Measurements from ENCODE around the gene CHPT1.
"Not testable (repeated sequence)": the region's sequence is repeated elsewhere in the genome, so short reads cannot be mapped to it uniquely, and the experiment has no call there.

The CHPT1 gene

DNA sequence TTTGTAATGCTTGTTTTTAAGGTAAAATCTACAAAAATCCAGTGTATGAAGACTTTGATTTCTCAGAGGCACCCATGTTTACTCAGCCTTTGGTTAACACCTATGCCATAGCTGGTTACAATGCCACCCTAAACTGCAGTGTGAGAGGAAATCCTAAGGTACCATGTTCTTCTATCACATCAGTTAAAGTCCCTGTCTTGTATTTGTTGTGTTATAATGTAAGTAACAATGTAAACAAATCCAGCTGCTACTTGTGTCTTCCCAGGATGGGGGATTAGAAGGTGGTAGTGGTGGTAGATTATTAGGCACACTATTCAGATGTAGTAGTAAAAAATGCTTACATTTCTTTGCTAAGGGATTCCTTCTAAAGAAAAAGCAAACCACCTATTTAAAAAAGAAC lies 19.4 kb upstream of the CHPT1 start:
- Histone ChIP-seq H3K4me3 (ENCODE audit: low read depth, low read length) (no peak overlapping the region), H3K27me3 (no peaks in the 10 kb centered on the region), H3K9me3 (no peaks in the 10 kb centered on the region), H3K4me1 (no peaks in the 10 kb centered on the region), H3K36me3 (no peaks in the 10 kb centered on the region)
- TF ChIP-seq, protein P1, sequence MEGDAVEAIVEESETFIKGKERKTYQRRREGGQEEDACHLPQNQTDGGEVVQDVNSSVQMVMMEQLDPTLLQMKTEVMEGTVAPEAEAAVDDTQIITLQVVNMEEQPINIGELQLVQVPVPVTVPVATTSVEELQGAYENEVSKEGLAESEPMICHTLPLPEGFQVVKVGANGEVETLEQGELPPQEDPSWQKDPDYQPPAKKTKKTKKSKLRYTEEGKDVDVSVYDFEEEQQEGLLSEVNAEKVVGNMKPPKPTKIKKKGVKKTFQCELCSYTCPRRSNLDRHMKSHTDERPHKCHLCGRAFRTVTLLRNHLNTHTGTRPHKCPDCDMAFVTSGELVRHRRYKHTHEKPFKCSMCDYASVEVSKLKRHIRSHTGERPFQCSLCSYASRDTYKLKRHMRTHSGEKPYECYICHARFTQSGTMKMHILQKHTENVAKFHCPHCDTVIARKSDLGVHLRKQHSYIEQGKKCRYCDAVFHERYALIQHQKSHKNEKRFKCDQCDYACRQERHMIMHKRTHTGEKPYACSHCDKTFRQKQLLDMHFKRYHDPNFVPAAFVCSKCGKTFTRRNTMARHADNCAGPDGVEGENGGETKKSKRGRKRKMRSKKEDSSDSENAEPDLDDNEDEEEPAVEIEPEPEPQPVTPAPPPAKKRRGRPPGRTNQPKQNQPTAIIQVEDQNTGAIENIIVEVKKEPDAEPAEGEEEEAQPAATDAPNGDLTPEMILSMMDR (IDR thresholded peaks at IDR 0.05; ENCODE audit: low read depth, low read length), result no peak
- no peak for DNase-seq

DNA sequence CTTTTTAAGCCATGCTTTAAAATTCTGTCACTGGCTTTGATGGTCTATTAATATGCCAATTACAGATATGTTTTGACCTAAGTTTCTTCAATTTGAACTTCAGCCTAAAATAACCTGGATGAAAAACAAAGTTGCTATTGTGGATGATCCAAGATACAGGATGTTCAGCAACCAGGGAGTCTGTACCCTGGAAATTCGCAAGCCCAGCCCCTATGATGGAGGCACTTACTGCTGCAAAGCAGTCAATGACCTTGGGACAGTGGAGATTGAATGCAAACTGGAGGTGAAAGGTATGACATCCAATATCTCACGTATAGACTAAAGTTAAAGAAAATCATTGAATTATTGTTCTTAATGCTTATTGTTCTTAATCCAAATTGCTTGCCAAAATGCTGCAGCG lies 17.2 kb upstream of the CHPT1 start:
- Histone ChIP-seq H3K36me3 (no peaks in the 10 kb centered on the region), H3K4me1 (no peaks in the 10 kb centered on the region), H3K9me3 (no peaks in the 10 kb centered on the region), H3K4me3 (ENCODE audit: low read depth, low read length) (no peak overlapping the region), H3K27me3 (no peaks in the 10 kb centered on the region)
- DNase-seq, result no peak
- TF ChIP-seq, protein P1 (IDR thresholded peaks at IDR 0.05; ENCODE audit: low read depth, low read length), result no peak

DNA sequence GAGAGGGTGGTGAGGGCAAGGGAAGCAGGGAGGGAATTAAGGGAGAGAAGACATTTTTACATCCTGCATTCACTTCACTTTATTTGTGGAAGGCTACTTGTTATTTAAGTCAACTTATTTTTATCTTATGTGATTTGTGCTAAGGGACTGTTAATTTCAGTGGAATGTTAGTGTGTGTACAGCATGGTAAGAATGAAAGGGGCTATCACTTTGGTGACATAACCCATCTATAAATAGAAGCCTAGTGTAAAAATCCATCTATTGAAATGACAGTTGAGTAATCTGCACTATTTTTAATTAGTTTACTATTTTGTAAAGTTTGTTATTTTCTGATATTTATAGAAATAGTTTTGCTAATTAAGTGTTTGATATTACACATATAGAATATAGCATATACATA lies 16.8 kb upstream of the CHPT1 start:
- Histone ChIP-seq H3K4me3 (ENCODE audit: low read depth, low read length) (no peak overlapping the region), H3K9me3 (no peaks in the 10 kb centered on the region), H3K36me3 (no peaks in the 10 kb centered on the region), H3K4me1 (no peaks in the 10 kb centered on the region), H3K27me3 (no peaks in the 10 kb centered on the region)
- no peak for DNase-seq
- TF ChIP-seq, protein P1 (IDR thresholded peaks at IDR 0.05; ENCODE audit: low read depth, low read length), result no peak

DNA sequence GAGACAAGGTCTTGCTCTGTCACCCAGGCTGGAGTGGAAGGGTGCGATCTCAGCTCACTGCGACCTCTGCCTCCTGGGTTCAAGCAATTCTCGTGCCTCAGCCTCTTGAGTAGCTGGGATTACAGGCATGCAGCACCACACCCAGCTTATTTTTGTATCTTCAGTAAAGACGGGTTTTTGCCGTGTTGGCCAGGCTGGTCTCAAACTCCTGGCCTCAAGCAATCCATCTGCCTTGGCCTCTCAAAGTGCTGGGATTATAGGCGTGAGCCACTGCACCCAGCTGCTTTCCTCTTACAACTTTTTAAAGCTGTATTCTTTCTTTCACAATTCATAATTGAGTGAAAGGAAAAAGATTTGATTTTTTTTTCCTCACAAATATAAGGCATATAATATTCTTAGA lies 15.8 kb upstream of the CHPT1 start:
- H3K9me3 ChIP-seq; H3K4me3 ChIP-seq (ENCODE audit: low read depth, low read length); DNase-seq; H3K27me3 ChIP-seq; H3K4me1 ChIP-seq; H3K36me3 ChIP-seq: not testable (repeated sequence)

DNA sequence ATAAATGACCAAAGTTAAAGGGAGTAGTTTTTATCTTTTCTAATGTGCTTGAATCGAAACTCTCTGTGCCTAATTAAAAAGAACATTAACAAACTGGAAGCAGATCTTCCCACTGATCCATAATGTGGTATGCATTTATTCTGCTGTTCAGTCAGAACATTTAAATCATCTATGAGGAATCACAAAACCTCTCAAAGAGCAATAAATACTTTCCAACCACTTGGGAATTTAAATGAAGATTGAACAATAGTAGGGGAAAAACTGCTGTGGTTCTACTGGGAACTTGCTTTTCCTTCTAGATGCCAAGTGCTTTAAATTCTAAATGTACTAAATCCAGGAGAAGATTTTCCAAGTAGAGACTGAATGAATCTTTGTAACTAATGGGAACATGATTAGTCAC lies 12.3 kb upstream of the CHPT1 start:
- no peak for DNase-seq
- no peaks in the 10 kb centered on the region for H3K27me3 ChIP-seq
- TF ChIP-seq, protein P1 (IDR thresholded peaks at IDR 0.05; ENCODE audit: low read depth, low read length), result no peak
- H3K4me3 ChIP-seq (ENCODE audit: low read depth, low read length), result no peak overlapping the region
- no peaks in the 10 kb centered on the region for H3K36me3 ChIP-seq
- H3K9me3 ChIP-seq, result no peaks in the 10 kb centered on the region
- no peaks in the 10 kb centered on the region for H3K4me1 ChIP-seq

DNA sequence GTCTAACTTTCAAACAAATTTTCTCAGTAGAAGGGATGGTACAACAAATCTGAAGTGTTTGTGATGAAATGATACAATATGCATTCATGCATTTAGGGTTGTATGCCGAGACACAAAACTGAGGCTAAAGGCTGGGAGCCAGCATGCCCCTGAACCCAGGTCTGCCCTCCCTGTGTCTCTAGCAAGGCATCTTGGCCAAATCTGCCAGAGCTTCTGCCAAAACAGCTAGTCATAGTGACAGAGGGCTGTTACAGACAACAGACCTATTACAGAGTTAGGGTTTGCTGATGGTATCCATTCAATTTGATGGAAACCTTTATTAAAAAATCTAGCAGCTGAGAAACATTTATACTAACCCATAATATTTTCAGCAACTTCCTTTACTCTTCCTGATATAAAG lies 11.3 kb upstream of the CHPT1 start:
- Histone ChIP-seq H3K4me1 (no peaks in the 10 kb centered on the region), H3K27me3 (no peaks in the 10 kb centered on the region), H3K36me3 (no peaks in the 10 kb centered on the region), H3K9me3 (no peaks in the 10 kb centered on the region), H3K4me3 (ENCODE audit: low read depth, low read length) (no peak overlapping the region)
- TF ChIP-seq, protein P1 (IDR thresholded peaks at IDR 0.05; ENCODE audit: low read depth, low read length), result no peak
- DNase-seq, result no peak

DNA sequence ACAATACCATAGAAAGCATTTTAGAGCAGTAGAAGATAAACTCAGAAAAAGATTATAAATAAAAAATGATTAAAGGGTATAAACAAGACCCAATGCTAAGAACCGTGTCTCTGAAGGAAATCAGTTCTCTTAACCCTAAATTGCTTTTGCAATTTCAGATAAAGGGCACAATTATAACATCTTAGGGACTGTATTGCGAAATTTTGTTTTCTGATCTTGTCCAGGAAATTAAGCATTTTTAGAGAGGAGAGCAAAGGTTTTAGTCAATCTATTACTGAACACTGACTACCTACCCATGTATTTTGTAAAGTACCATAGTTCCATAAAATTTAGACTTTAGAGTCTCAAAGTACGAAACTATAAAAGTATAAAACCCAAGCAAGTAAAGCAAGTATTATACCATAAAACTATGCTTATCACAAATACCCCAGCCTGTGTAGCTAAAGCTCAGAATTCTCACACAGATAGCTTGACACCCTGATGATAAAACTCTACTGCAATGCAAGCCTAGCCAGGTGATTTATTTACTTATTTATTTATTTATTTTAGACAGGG lies 6.8 kb upstream of the CHPT1 start:
- no peaks in the 10 kb centered on the region for H3K27me3 ChIP-seq
- H3K36me3 ChIP-seq, result no peaks in the 10 kb centered on the region
- DNase-seq, result no peak
- no peak overlapping the region for H3K4me3 ChIP-seq (ENCODE audit: low read depth, low read length)
- no peaks in the 10 kb centered on the region for H3K9me3 ChIP-seq
- no peaks in the 10 kb centered on the region for H3K4me1 ChIP-seq
- TF ChIP-seq, protein P1 (IDR thresholded peaks at IDR 0.05; ENCODE audit: low read depth, low read length), result no peak
